Right lobe of liver (tissue), 4 donors: ENCODE measurements around the gene AQP10.

Source experiments
- CTCF ChIP-seq, 4 donors: fragments of 200-600 bp in 3 of 4; fragments of 450-650 bp in 1 of 4; IDR thresholded peaks; one replicate each; pipeline versions ENCODE4 v1.5.1 to v1.8.0; 2016 to 2022; ENCODE audit warnings: antibody characterized with exemption in 4 of 4, mild to moderate bottlenecking in 2 of 4
- POLR2A ChIP-seq: fragments of 450-650 bp; IDR thresholded peaks from one replicate; pipeline ENCODE4 v1.6.1; 2017; ENCODE audit warnings: antibody characterized with exemption, mild to moderate bottlenecking
- donor health status: DM: no; HTN: no; CAD: no.
- donor health status: DM: no; HTN: no; CAD: no.
- donor health status: DM: no; HTN: yes; CAD: no.

GRCh38 chr1:154323493-154323892, 2.6 kb downstream of the AQP10 start:
- TF ChIP-seq POLR2A (no peak), CTCF (IDR thresholded peaks at IDR 0.05) (no peak)
